ENCODE data around the gene PRSS16.
A peak's percentile ranks its signal among the peaks of the same experiment; 100 is the strongest.
"Not testable (repeated sequence)": the region's sequence is repeated elsewhere in the genome, so short reads cannot be mapped to it uniquely, and the experiment has no call there.

Gene PRSS16, protein sequence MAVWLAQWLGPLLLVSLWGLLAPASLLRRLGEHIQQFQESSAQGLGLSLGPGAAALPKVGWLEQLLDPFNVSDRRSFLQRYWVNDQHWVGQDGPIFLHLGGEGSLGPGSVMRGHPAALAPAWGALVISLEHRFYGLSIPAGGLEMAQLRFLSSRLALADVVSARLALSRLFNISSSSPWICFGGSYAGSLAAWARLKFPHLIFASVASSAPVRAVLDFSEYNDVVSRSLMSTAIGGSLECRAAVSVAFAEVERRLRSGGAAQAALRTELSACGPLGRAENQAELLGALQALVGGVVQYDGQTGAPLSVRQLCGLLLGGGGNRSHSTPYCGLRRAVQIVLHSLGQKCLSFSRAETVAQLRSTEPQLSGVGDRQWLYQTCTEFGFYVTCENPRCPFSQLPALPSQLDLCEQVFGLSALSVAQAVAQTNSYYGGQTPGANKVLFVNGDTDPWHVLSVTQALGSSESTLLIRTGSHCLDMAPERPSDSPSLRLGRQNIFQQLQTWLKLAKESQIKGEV

DNA sequence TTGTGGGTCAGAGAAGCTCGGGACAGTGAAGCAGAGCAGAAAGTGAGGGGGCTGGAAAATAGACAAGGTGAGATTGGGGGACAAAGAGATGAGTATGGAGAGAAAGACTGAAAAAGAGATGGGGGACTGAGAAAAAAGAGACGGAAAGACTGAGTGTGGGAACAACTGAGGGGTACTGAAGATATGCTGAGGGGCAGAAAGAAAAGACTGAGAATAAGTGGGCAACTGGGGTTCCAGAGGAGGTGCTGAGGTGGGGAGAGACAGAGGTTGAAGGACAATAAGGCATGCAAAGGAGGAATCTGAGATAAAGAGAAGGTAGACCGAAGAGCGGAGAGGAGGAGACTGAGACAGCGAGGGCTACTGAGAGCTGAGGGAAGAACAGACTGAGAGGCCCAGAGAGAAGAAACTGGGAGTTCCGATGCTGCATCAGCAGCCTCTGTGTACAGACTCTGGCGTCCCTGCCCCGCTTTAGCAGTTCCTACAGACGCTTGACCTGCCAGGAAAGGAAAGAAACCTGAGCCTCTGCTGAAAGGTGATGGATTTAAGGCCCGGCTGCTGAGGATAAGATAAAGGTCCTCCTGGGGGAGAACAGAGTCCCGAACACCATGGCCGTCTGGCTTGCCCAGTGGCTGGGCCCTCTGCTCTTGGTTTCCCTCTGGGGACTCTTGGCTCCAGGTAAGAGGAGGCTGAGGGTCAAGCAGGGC lies at the start of gene PRSS16:
Gene PRSS16, plus strand, starts transcription at position 569 of the 704 bp plus-strand sequence. Its CDS starts 37 bp downstream, at position 606.
- no peak for DNase-seq

DNA sequence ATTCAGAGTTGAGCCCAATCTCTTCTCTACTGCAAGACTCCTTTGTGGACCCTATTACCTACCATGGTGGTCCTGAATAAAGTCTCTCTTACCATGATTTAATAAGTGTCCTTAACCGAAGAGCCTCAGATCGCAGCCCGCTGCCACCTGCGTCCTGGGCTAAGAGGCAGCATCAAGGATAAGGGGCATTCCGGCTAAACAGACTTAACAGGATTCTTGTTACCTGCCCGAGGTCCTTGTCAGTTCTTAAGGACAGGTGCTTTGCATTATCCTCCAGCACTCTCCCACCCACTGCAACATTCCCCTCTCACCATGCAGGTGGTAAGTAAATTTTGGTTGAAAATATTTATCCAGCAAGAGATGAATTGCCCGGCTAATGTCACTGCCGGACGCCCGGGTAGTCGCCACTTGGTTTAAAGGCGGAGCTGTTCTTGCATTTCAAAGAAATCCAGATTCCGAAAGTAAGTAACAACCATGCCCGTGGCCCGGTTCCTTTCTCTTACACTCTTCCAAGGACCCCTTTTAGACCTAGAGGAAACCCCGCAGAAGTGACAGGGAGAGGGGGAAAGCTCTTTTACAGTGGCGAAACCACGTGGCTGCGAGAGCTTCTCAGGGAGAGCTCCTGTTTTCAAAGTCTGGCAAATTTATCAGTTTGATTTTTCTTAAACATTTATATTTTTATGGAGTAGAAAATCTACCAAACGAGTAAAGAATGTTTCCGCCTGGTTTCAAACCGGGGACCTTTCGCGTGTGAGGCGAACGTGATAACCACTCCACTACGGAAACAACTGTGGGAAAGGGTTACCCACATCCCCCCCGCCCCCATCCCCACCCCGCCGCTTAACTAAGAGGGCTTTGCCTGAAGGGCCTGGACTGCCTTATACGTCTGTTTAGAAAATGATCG lies 41.9 kb upstream of the PRSS16 start:
- DNase-seq = peak in 2 of 6 experiments; percentile 10 to 12

DNA sequence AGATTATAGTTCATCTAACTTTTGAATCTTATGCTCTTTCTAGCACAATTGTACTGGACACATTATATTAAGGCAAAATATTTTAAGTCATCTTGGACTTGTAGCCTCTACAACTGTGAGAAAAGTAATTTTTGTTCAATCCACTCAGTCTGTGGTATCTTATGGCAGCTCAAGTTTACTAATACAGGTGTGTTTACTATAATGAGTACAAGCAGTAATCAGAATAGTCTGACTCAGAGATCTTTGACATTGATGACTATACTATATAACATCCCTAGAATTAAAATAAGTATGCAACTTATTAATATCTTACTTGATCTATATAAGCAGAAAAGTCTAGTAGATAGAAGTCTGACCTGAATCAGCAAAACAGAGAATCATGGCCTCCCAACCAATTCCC lies 40.7 kb upstream of the PRSS16 start:
- DNase-seq = no peak

DNA sequence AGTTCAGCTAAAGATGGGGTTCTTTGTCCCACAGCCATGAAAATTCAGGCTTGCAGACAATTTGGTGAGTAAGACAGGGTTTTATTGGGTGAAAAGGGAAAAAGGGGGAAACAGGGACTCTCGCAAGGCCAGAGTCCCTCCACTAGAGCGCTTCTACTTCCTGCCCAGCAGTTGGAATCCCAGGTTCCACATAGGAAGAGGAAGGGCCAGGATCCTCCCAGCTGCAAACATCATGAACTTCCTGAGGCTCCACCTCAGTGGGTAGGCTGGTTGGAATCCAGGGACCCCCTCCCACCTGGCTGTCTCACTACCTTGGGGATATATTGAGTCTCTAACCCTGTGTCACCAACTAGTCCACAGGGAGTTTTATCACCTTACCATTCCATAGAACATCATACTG lies 39.5 kb upstream of the PRSS16 start:
- DNase-seq = no peak

DNA sequence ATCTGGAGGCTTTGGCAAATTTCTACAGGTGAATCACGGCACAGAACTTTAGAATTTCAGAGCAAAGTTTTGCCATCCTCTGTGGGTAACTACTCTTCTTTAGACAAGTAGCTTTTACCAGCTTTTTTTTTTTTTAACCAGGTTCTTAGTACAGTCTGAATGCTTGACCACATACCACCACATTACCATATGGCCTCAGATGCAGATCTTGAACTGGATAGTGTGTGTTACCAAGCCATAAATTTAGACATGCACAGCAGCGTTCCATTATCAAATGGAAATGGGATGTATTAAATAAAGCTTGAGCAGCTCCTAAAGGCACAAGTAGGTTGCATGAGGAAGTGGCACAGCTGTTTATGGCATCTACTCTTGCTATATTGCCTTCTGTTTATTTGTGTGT lies 38.3 kb upstream of the PRSS16 start:
- DNase-seq = no peak

DNA sequence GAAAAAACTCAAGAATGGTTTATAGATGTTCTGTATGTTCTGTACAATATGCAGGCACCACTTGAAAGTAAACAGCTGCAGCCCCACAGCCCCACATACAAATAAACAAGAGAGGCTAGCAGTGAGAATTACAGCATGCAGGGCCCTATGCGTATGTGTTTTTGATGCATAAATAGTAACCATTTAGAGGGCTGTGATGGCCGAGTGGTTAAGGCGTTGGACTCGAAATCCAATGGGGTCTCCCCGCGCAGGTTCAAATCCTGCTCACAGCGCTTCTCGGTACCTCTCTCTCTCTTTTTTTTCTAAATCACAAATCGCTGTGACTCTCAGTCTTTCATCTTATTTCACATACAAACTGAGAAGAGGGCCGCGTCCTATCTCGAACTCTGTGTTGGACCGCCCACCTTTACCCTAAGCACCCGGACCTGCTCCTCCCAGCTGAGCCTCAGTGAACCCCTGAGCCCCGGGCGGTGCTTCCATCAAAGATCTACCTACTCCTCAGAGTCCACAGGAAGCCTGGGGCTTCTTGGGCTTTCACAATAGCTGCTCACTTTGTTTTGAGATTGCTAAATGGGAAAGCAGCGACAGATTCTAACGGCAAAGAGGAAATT lies 37.7 kb upstream of the PRSS16 start:
- DNase-seq = no peak

DNA sequence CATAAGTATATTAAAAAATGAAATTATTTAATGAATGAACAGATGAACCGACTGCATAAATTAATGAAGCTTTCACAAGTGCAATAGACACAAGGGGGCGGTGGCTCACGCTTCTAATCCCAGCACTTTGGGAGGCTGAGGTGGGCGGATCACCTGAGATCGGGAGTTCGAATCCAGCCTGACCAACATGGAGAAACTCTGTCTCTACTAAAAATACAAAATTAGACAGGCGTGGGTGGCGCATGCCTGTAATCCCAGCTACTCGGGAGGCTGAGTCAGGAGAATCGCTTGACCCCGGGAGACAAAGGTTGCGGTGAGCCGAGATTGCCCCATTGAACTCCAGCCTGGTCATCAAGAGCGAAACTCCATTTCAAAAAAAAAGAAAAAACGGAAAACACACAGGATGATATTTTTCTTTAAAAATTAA lies 34.4 kb upstream of the PRSS16 start:
- DNase-seq = not testable (repeated sequence)

DNA sequence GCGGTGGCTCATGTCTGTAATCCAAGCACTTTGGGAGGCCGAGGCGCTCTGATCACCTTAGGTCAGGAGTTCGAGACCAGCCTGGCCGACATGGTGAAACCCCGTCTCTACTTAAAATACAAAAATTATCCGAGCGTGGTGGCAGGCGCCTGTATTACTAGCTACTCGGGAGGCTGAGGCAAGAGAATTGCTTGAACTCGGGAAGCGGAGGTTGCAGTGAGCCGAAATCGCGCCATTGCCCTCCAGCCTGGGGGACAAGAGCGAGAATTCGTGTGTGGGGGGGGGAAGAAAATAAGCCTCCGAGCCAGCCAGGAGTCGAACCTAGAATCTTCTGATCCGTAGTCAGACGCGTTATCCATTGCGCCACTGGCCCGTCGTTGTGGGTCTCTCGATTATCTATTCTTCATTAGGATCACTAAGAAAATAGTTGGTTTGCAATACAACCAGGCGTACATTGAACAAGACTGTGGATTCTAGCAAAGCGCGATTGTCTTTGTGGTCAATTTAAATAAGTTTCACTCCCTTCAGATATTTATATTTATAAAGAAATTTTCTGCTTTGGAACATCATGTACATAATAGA lies 33.9 kb upstream of the PRSS16 start:
- no peak for DNase-seq

DNA sequence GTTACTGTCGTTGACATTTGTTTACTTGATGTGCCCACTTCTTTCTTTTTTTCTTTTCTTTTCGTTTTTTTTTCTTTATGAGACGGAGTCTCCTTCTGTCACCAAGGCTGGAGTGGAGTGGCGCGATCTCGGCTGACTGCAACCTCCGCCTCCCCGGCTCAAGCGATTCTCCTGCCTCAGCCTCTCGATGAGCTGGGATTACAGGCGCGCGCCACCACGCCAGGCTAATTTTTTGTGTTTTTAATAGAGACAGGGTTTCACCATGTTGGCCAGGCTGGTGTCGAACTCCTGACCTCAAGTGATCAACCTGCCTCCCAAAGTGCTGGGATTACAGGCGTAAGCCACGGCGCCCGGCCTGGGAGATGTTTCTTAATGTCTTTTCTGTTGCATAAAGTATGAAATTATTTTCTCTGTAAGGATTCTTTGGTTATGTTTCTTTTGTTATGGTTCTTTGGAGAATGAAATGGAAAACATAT lies 33.3 kb upstream of the PRSS16 start:
- DNase-seq = no peak

DNA sequence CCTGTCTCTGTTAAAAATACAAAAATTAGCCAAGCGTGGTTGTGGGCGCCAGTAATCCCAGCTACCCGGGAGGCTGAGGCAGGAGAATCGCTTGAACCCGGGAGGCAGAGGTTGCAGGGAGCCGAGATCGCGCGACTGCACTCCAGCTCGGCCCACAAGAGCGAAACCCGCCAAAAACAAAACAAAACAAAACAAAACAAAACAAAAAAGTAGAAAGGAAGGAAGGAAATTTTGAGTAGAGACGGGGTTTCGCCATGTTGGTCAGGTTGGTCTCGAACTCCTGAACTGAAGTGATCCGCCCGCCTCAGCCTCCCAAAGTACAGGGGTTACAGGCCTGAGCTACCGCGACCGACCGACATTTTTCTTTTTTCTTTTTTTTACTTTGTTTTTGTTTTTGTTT lies 30.6 kb upstream of the PRSS16 start:
- DNase-seq = no peak

DNA sequence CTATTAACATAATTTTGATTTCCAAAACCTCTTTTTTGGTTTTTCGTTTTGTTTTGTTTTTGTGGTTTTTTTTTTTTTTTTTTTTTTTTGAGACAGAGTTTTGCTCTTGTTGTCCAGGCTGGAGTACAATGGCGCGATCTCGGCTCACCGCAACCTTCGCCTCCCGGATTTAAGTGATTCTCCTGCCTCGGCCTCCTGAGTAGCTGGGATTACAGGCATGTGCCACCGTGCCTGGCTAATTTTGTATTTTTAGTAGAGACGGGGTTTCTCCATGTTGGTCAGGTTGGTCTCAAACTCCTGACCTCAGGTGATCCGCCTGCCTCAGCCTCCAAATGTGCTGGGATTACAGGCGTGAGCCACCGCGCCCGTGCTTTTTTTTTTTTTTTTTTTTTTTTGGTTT lies 24.5 kb upstream of the PRSS16 start:
- not testable (repeated sequence) for DNase-seq

DNA sequence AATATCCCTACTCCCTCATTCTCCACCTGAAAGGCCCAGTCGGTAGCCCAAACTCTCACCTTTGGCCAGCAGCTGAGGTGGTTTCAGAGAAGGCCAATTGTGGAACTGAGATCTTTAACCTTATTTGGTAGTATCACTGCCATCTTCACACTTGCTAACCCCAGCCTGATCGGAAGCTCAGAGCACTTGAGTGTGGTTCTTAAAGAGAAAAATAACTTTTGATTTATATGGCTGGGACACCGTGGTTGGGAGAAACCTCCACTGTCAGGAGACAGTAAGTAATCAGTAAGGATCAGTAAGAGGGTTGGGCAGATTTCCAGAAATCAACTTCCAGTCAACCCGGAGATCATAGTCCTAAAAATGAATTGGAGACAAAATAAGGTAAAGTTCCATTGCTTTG lies 22.8 kb upstream of the PRSS16 start:
- no peak for DNase-seq

DNA sequence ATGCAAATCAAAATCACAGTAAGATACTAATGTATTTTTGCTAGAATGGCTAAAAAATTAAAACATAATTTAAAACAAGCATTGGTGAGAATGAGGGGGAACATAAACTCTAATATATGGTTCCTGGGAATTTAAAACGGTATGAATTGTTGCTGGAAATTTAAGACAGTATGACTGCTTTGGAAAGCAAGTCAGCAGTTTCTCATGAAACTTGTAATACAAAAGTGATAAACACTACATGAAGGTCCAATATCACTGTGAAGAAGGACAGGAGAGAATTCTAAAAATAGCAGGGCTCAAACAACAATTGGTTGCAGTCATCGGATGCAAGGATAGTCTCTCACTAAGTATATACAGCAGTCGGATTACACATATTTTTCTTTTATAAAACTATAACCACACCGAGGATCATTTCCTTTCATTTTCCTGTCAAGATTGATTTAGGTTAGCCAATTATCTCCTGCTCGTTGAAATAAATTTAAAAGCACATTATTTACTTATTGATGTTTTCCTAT lies 18.5 kb upstream of the PRSS16 start:
- no peak for DNase-seq

DNA sequence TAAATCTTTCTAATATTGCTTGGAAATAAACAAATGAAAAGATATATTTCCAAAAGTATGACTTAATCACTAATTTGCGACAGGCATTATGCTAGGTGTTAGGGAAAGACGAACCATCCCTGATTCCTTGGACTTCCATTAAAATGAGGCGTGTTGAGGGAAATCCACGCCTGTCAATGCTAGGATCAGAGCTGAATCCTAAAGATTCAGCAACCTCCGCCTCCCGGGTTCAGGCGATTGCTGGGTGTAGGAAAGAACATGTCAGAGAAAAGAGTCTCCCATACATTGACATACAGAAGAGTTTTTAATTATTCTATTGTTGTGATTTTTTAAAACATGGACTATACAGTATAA lies 16.8 kb upstream of the PRSS16 start:
- no peak for DNase-seq

DNA sequence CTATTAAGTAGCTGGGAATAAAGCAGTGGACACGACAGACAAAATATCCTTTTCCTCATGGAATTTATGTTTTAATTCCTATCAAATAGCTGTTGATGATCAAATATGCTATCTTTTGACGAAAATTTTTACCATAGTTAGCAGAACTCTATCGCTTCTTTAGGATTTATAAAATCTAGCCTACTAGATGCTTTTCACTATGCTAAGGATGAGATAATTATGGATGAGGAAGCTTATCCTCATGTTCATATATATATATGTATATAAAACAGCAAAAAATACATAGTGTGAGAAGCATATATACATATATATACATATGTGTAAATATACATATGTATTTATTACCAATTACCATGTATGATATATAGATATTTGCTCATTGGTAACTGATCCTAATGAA lies 12.9 kb upstream of the PRSS16 start:
- no peak for DNase-seq

DNA sequence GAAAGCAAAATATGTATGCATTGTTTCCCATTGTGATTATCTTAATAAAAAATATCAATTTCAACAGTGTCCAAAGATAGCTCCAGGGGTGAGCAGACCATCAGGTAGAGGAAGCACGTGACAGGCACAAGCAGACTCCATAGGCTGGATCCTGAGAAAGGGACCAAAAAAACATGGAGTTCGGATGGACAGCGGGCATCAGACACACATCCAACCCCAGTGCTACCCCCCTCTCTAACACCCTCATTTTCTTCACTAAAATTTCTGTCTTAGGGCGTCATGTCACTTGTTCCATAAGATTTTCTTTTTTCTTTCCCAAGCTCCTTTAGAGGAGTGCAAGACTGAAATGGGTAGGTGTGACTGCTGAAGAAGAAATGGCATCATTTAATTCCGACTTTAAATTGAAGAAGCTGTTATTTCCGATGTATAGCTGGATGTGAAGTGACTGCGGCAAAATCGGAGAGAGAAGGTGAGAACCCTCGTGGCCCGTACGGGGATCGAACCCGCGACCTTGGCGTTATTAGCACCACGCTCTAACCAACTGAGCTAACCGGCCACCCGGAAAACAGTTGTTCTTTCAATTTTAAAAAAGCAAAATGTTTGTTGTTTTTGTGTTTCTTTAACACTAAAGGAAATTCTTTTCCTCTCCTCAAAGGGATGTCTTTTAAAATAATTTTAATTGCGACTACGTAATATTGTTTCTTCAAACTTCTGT lies 10.3 kb upstream of the PRSS16 start:
- peak in 2 of 6 experiments; percentile 7 to 16 for DNase-seq

DNA sequence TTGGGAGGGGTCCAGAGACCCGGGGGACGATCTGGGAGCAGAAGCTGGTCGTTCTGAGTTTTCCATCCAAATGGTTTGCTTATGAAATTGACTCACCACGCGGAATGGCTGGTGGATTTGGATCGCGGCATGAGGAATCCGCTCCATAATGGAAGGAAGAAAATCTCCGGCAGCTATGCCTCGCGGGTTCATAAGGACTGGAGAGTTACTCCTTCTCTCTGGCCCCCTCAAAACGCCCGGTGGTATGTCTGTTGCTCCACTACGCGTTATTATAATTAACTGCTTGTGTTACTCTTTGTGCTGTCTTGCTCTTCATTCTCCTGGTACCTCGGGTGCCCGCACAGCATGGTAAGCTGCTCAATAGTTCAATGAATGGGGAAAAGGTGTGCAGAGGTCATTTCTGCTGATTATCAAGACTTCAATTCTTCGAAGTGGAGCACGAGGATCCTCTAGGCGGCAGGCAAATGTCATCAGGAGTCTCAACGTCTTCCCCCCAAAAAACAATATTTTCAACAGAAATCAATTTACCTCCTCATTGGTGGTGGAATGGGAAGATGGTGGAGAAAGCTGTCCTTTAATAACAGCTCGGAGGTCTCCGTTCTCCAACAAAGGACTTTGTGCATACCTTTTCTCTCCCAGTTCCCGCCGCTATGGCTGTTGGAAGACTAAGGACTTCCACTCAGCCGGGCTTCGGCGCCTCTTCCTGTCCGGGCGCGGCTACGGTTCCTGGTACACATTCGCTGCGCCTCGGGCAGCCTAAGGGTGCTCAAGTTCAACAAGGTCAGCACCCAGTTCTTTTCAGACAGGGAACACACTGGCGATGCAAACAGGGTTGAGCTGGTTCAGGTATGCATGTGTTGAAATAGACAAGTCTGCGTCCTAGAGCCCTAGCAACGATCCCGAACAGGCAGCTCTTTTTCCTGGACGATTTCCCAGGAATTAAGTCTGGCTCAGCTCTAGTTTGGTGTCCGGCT lies 9.2 kb upstream of the PRSS16 start:
- DNase-seq = no peak

DNA sequence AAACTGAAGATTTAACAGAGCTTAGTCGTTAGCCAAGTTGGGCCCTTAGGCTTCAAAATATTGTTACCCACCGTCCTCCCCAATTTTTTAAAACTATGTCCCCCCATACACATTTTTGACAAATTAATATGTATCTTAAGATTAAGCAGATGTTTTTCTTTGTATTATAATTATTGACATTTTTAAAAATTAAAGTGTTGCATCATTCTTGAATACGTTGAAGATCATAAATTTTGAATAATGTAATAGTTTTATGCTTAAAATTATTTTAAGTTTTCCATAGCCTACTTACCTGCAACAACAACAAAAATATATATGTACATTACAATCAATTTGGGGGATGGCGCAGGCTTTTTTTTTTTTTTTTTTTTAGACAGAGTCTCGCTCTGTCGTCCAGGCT lies 8.2 kb upstream of the PRSS16 start:
- DNase-seq = no peak

DNA sequence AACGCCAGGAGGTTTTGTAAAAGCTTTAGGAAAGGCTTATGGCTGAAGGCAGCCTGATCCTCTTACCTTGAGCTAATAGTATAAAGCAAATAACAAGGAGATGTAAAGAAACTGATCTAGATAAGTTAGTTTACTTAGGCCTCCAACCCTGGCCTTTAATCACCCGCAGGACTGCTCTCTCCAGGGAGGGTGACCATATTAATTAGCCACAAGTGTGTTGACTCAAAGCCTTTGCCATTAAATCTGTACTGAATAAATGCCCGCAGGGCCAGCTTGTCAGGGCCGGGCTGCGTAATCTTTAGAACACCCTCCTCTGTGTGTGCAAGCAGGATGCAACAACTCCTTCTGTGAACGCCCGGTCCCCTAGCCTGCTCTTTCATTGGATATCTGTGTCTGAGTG lies 6.1 kb upstream of the PRSS16 start:
- no peak for DNase-seq

All from stimulated activated naive CD4-positive, alpha-beta T cell (primary cell).